Heart left ventricle (tissue), 16 donors: ENCODE results near the gene RAB24. TPM values are rescaled to one million over a fixed set of nuclear protein-coding genes. Genes with fewer than 3 reads are reported as not detected.

ENCODE experiments used
- ATAC-seq, 4 donors: fragments of 200-7000 bp; cut with Tn5 transposase; one replicate each; pipeline ENCODE4 v1.9.1; 2020 to 2022; ENCODE audit warnings: moderate library complexity in 4 of 4, mild to moderate bottlenecking in 3 of 4, moderate number of reproducible peaks in 1 of 4
- DNase-seq, 5 donors: peaks; one replicate each; pipeline ENCODE4 v3.0.0-alpha.2; 2020
- H3K27ac ChIP-seq, 12 donors: fragments of 200-600 bp; sonication (generic) in 4 of 12; one replicate each; pipeline versions ENCODE4 v1.5.0 to v1.8.0; 2016 to 2022; ENCODE audit warnings: mild to moderate bottlenecking in 2 of 12
- H3K27me3 ChIP-seq, 9 donors: fragments of 200-600 bp; sonication (generic) in 2 of 9; one replicate each; pipeline versions ENCODE4 v1.5.1 to v1.8.0; 2016 to 2022; ENCODE audit warnings: mild to moderate bottlenecking in 3 of 9
- H3K36me3 ChIP-seq, 9 donors: fragments of 200-600 bp; sonication (generic) in 2 of 9; one replicate each; pipeline versions ENCODE4 v1.5.0 to v1.8.0; 2018 to 2022; ENCODE audit warnings: mild to moderate bottlenecking in 2 of 9
- H3K4me1 ChIP-seq, 12 donors: fragments of 200-600 bp; sonication (generic) in 4 of 12; one replicate each; pipeline versions ENCODE4 v1.5.0 to v1.8.0; 2016 to 2022; ENCODE audit warnings: mild to moderate bottlenecking in 3 of 12
- H3K4me3 ChIP-seq, 12 donors: fragments of 200-600 bp; sonication (generic) in 4 of 12; one replicate each; pipeline versions ENCODE4 v1.5.0 to v1.8.0; 2017 to 2022; ENCODE audit warnings: mild to moderate bottlenecking in 9 of 12, moderate library complexity in 4 of 12
- H3K9me3 ChIP-seq, 12 donors: fragments of 200-600 bp; sonication (generic) in 4 of 12; one replicate each; pipeline versions ENCODE4 v1.5.0 to v1.8.0; 2016 to 2022; ENCODE audit warnings: mild to moderate bottlenecking in 1 of 12
- POLR2A ChIP-seq, 2 donors: fragments of 450-650 bp; IDR thresholded peaks; one replicate each; pipeline ENCODE4 v1.6.1; 2017; ENCODE audit warnings: antibody characterized with exemption in 2 of 2, mild to moderate bottlenecking in 2 of 2, moderate library complexity in 2 of 2
- WGBS, 4 donors: extraction: QIAGEN DNeasy Blood & Tissue Kit in 2 of 4; methylation state at CpG; one replicate each; pipeline versions ENCODE4 v1.1.5 to v1.1.7; 2013 to 2018; 5-methylcytosine and 5-hydroxymethylcytosine counted together
- intact Hi-C, 10 donors: fragments of 100-400 bp; cut with DNase I; formaldehyde crosslinking; loops; one replicate each; pipeline versions ENCODE4 v1.11.1 to v1.14.2; 2022
- polyA plus RNA-seq, 2 donors: library from polyadenylated mRNA; stranded (reverse); fragments of 200-250 nt; gene quantifications; one replicate each; pipeline ENCODE4 v1.2.3, GENCODE V29; 2013
- total RNA-seq, 9 donors: library from RNA; depleted of rRNA in 2 of 9; stranded (reverse); fragments of >200 nt in 2 of 9; fragmentation: NEBNext Ultra II Directional in 3 of 9; extraction: Animal tissue kit (Norgen Biotek cat#: 25700) in 3 of 9; gene quantifications; one replicate each; pipeline versions ENCODE4 v1.1.0 to v1.2.4, GENCODE V29; 2016 to 2023
- TF ChIP-seq, protein P1 (sequence below), 12 donors: fragments of 200-600 bp; sonication (generic) in 4 of 12; IDR thresholded peaks; one replicate each; pipeline versions ENCODE4 v1.5.0 to v1.8.0; 2018 to 2022; ENCODE audit warnings: antibody characterized with exemption in 12 of 12, mild to moderate bottlenecking in 5 of 12
- donor health status: ischemic (EF 13 %, LVEDD 7.1; RV severe dilation, severe dysfunction).
- donor health status: healthy with polysubstance abuse.
- donor health status: DM: no; HTN: yes; CAD: no.
- donor health status: DM: no; HTN: no; CAD: no.
- donor health status: ischemic (EF 25% LVEDD 6.9; RV normal size, moderate dysfunction).
- donor health status: ischemic (EF 25% LVEDD 5.7; RV mildly dilated, moderate dysfunction).
- donor health status: healthy.
- donor health status: DM: yes; HTN: yes; CAD: no.
- donor health status: ischemic (EF 35%, LVEDD 5.7; RV mildly dilated, moderate dysfunction).
- donor health status: nonischemic (EF 11% LVEDD 7.7; RV severe dilation, severe dysfunction).
- donor health status: DM: yes; HTN: yes; CAD: no.
- donor health status: PGD.
- donor health status: ischemic (EF 29% LVEDD 5.4; RV normal size, mild dysfunction).
- donor health status: nonischemic (EF 23%, LVEDD 6.1; RV moderate dilation, normal function).

Gene RAB24
- total and polyA plus RNA-seq, 11 donors: 11.6 to 28.3 (median 18.9) TPM

DNA sequence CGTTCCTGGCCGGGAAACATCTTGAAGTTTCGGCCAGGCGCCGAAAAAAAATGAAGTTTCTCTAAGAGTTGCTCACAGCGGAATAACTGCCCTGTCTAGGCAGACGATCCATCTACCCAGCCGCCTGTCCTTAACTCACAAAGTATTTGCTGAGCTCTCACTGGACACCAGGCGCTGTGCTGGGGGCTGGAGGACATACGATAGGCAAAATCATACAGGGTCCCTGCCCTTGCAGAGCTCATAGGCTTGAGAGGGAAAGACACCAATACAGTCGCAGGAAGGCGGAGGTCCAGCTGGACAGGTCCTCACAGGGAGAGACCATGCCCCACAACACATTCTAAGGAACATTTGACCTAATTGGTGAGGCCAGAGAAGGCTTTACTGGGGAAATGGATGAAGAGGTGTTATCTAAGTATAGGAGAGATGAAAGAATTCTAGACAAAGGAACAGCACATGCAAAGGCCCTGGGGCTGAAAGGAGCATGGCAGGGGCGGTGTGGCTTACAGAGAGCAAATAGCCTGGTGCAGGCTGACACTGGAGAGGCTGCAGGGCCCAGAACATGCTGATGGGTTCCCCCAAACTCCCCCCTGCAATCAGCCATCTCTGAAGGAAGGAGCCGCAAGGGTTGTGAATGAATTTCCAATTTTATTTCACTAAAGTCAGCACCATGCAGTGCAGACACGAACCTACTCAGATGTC, 10.2 kb upstream of the RAB24 start:
- Histone ChIP-seq H3K27me3 (no peaks in the 10 kb centered on the region), H3K4me3 (no peak overlapping the region), H3K4me1 (peaks cover 0 to 48% (median 25%) of the 10 kb centered on the region in 12 donors), H3K9me3 (no peaks in the 10 kb centered on the region), H3K27ac (no peak overlapping the region), H3K36me3 (peaks cover 0 to 5% (median 0%) of the 10 kb centered on the region in 9 donors)
- peak in 2 of 5 donors; percentile 7 to 18 for DNase-seq
- intact Hi-C loops: loop anchor here in 7 of 10 donors (2.0 to 10.0 kb wide), 7 partner anchors 35 to 199 kb away; partner anchors contain the start of genes DOK3 (in 1 of the 7) and SLC34A1 (in 1 of the 7)
- no peak for ATAC-seq
- TF ChIP-seq, protein P1, sequence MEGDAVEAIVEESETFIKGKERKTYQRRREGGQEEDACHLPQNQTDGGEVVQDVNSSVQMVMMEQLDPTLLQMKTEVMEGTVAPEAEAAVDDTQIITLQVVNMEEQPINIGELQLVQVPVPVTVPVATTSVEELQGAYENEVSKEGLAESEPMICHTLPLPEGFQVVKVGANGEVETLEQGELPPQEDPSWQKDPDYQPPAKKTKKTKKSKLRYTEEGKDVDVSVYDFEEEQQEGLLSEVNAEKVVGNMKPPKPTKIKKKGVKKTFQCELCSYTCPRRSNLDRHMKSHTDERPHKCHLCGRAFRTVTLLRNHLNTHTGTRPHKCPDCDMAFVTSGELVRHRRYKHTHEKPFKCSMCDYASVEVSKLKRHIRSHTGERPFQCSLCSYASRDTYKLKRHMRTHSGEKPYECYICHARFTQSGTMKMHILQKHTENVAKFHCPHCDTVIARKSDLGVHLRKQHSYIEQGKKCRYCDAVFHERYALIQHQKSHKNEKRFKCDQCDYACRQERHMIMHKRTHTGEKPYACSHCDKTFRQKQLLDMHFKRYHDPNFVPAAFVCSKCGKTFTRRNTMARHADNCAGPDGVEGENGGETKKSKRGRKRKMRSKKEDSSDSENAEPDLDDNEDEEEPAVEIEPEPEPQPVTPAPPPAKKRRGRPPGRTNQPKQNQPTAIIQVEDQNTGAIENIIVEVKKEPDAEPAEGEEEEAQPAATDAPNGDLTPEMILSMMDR (IDR thresholded peaks at IDR 0.05): no peak
- no peak for TF ChIP-seq POLR2A (IDR thresholded peaks at IDR 0.05)
- WGBS, 4 donors: 90 to 95% (median 92%) methylated on average over 15 of the region's 15 CpGs

DNA sequence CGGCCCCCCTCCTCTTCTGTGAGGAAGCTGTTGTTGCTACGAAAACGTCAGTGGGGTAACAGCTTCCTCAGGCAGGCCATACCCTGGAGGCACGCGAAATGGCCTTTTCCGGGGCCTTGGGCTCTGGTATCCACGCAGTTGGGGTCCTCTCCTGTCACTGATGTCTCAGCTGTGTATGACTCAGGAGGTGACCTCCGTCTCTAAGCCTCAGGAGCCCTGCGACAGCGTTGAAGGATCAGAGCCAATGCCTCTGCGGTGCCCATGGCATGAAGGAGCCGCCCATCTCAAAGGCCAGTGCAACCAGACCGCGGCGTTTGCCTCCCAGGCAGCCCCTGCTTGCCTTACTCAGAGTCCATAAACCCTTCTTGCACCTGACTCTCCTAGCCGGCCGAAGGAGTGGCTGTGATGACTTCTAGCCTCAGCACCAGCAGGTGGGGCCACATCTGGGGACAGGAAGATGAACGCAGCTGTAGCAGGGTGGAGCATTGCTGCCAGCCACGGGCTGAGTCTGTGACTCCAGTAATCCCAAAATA, 9.2 kb upstream of the RAB24 start:
- no peak overlapping the region for H3K27ac ChIP-seq
- TF ChIP-seq POLR2A (IDR thresholded peaks at IDR 0.05): no peak
- TF ChIP-seq, protein P1 (IDR thresholded peaks at IDR 0.05): no peak
- peak in 2 of 5 donors; percentile 21 to 26 for DNase-seq
- peak overlapping the region in 11 of 12 donors; percentile 14 to 65 (median 58) for H3K4me3 ChIP-seq
- H3K9me3 ChIP-seq: no peaks in the 10 kb centered on the region
- intact Hi-C loops: loop anchor here in 7 of 10 donors (2.0 to 10.0 kb wide), 7 partner anchors 36 to 198 kb away; partner anchors contain the start of genes DOK3 (in 1 of the 7) and SLC34A1 (in 1 of the 7)
- H3K4me1 ChIP-seq: peaks cover 0 to 58% (median 25%) of the 10 kb centered on the region in 12 donors
- no peak for ATAC-seq
- 7 to 21% (median 15%) methylated on average over 10 to 19 of the region's 19 CpGs for WGBS, 4 donors
- H3K27me3 ChIP-seq: no peaks in the 10 kb centered on the region
- peaks cover 0 to 6% (median 0%) of the 10 kb centered on the region in 9 donors for H3K36me3 ChIP-seq

DNA sequence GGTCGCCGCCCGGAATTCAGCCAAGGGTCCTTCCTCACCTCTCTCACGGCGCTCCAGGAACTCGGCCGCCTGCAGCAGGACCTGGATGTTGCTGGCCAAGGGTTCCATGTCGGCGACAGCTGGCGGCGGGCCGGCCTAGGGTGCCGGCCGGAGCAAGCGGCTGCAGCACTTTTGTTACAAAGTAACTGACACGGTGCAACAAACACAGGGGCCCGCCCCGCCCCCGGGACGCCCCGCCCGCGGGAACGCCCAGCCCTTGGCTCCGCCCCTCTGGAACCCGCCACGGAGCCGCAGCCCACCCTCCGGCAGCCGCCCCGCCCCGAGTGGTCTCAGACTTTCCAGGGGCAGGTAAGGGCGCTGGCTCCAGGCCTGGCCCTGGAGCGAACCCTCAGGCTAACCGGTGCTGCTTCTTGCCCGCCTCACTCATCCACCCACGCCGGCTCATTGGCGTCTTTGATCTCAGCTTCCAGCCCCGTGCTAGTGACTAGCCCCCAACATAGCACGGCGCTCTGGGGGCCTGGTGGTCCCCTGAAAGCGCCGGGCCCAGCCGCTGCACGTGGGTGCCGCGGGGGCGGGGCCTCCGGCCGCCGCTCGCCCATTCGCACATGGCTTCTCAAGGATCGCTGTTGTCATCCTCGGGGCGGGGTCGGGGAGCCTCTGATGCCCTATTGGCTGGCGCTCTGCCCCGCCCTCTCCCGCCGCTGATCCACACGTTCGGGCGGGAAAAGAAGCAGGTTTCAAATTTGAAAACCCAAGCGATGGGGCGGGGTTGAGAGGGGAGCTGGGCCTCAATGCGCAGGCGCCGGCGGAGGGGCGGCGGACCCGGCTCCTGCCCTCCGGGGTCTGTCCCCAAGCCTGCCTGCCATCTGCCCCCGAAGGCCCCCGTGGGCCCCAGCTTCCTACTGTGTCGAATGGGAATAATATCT, 8.5 kb upstream of the RAB24 start, which contains the start of gene MXD3:
TSS of gene MXD3 (minus strand) at position 176 of the 926 bp plus-strand sequence. CDS start at position 108, 68 bp downstream.
- TF ChIP-seq, protein P1 (IDR thresholded peaks at IDR 0.05): no peak
- TF ChIP-seq POLR2A (IDR thresholded peaks at IDR 0.05): no peak
- Histone ChIP-seq H3K27ac (peak within 1 kb of the TSS in 1 of 12 donors; percentile 10), H3K9me3 (no peaks in the 10 kb centered on the region), H3K4me3 (peak within 1 kb of the TSS; percentile 6 to 65 (median 58)), H3K27me3 (no peaks in the 10 kb centered on the region), H3K4me1 (peaks cover 0 to 65% (median 25%) of the 10 kb centered on the region in 12 donors), H3K36me3 (peaks cover 0 to 11% (median 4%) of the 10 kb centered on the region in 9 donors)
- DNase-seq (peak; percentile 96 to 99 (median 97)), ATAC-seq (peak; percentile 81 to 92 (median 90))
- intact Hi-C loops: loop anchor here in 7 of 10 donors (2.0 to 10.0 kb wide), 7 partner anchors 37 to 197 kb away; partner anchors contain the start of genes DOK3 (in 1 of the 7) and SLC34A1 (in 1 of the 7)
- WGBS, 4 donors: 0 to 1% (median 1%) methylated on average over 34 to 78 of the region's 78 CpGs
